ENCODE measurements around the gene SNAP25.

The SNAP25 gene

DNA sequence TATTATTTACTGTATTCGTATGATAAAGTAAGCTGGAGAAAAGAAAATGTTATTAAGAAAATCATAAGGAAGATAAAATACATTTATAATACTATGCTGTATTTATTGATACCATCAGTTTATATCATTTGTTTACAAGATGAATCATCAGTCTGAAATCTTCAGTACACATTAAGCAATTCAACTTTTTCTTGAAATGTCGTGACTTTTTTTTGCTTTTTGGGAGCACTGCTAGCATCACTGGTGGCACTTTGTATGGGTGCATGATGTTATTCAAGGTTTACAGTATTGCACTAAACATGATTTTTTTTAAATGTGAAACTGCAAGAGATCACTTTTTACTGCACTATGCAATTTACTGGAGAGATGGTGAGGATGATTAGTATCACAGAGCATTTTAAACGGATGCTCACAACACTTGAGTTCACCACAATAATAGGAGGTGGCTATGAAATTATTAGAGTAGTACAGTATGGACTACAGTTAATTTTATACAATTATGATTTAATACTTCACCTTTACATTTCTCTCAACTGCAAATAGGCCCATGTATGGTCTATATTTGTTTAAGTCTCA lies 85.9 kb downstream of the SNAP25 start:
- DNase-seq (ENCODE audit: low read depth), result no peak

GRCh38 chr20:10306440-10307358 lies 88.1 kb downstream of the SNAP25 start:
- DNase-seq (ENCODE audit: low read depth), result no peak

DNA sequence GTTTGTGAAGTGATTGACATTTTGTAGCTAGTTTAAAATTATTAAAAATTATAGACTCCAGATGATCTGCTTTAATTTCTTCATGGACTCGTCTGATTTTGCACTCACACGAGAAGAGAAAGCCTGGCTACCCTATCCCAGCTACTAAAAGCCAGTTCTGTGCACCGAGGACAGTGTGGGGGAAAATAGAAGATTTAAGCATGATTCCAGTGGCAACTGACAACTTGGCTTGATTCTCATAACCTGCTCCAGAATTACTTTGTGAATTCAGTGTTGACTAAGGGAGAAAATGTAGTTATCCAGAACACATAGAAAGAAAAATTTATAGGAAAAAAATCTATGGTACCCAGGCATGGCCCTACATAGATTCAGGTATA lies 88.7 kb downstream of the SNAP25 start:
- DNase-seq (ENCODE audit: low read depth), result no peak

- DNase-seq (ENCODE audit: low read depth), result no peak
Measured at GRCh38 chr20:10308652-10309051, 90.0 kb downstream of the SNAP25 start.

DNA sequence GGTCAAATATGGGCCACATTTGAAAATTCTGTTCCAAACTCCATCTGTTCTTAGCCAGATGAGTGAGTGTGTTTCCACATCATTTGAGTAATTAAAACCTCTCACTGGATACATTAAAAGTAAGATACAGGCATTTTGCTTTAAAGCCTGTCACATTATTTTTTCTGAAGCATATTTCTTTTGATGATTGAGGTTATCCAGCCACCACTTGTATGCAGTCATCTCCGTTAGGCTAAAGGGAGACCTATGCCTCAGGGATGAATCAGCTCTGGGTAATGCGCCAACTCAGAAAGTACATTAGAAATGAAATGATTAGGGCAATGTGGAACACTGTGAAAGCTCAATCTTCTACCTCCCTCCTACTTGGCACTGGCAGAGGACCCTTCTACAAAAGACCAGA lies 90.7 kb downstream of the SNAP25 start:
- DNase-seq (ENCODE audit: low read depth), result no peak

GRCh38 chr20:10312111-10312510 lies 93.5 kb downstream of the SNAP25 start:
- no peak for DNase-seq (ENCODE audit: low read depth)

DNA sequence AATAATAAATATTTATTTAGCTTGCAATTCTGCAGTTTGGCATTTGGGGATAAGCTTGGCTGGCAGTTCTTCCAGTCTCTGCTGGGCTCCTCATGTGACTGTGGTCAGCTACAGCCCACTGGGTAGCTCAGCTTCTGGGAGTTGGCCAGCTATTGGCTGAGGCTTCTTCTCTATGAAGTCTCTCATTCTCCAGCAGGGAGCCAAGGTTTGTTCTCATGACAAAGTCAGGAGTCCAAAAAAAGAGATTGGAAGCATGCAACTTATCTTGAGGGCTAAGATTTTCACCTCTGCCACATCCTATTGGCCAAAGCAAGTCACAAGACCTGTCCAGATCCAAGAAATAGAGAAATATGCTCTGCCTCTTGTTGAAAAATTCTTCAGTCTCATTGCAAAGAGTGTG lies 94.6 kb downstream of the SNAP25 start:
- no peak for DNase-seq (ENCODE audit: low read depth)

DNA sequence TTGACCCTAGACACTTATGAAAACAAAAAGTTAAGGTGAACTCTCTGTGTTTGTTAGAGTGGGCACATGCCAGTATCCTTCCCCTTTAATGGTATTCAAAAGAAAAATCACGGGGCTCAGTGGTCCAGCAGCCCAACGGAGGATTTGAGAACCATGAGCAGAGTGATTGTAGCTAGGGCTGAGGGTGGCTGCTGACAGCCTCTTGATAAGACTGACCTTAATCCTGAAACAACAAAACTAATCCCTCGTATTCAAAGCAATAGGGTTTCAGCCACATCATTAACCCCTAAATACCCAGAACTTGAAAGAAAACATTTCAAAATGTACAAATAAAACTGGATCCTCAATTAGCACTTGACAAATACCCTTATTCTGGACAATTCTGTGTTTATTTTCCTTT lies 95.1 kb downstream of the SNAP25 start:
- DNase-seq (ENCODE audit: low read depth), result no peak

GRCh38 chr20:10314198-10314597 lies 95.6 kb downstream of the SNAP25 start:
- no peak for DNase-seq (ENCODE audit: low read depth)

GRCh38 chr20:10315138-10315537 lies 96.5 kb downstream of the SNAP25 start:
- no peak for DNase-seq (ENCODE audit: low read depth)

- DNase-seq (ENCODE audit: low read depth), result no peak
Measured at GRCh38 chr20:10316582-10316981, 98.0 kb downstream of the SNAP25 start.

DNA sequence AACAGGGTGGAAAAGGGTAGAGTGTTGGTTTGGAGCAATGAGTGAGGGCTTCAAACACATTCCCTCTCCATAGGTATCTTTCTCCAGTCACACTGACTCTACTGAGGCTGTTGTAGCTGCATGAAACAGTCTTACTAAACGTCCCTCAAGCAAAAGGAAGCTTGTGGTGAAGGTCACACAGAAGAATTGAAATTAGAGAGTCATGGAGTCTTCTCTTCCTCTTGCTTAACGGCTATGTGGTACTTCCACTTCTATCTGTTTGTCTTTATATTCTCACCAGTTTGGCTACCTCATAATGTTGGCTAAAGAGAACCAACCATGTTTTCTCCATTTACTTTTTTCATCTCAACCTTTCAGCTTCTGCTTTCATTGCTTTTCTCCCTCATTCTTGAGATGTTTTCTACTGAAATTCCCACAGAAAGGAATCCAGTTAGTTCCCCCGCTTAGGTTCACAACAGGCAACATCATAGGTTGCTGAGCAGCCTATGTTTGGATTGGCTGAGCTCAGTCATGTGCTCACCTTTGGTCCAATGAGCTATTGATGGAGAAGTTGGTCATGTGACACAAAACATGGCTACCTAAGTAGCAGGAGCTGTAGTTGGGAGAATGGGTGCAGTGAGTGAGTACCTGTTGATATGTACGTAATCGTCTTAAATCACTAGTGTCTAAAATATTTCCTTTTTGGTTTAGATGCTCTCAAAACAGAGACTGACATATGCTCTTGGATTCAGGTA lies 99.8 kb downstream of the SNAP25 start:
- DNase-seq (ENCODE audit: low read depth), result no peak

- no peak for DNase-seq (ENCODE audit: low read depth)
Measured at GRCh38 chr20:10319855-10320254, 101.2 kb downstream of the SNAP25 start.

DNA sequence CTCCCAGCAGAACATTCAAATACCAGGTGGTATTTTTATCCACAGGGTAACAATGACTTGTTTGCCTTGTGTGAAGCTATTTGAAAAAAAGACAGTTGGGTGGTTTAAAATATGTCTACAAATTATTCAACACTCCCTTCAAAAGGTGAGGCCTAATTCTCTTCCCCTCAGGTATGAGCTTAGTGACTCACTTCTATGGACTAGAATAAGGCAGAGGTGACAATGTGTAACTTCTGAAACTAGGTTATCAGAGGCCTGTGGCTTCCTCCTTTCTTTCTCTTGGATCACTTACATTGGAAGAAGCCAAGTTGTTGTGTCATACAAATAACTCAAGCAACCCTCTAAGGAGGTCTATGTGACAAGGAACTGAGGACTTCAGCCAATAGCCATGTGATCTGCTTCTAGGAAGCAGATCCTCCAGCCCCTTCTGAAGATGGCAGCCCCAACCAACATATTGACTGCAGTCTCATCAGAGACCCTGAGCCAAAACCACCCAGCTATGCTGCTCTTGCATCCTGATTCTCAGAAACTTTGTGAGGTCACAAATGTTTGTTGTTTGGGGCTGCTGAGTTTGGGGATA lies 102.6 kb downstream of the SNAP25 start:
- DNase-seq (ENCODE audit: low read depth), result no peak

- no peak for DNase-seq (ENCODE audit: low read depth)
Measured at GRCh38 chr20:10322073-10323012, 103.7 kb downstream of the SNAP25 start.

GRCh38 chr20:10323729-10324128 lies 105.1 kb downstream of the SNAP25 start:
- no peak for DNase-seq (ENCODE audit: low read depth)

GRCh38 chr20:10324198-10324847 lies 105.7 kb downstream of the SNAP25 start:
- DNase-seq (ENCODE audit: low read depth), result no peak

- no peak for DNase-seq (ENCODE audit: low read depth)
Measured at GRCh38 chr20:10328897-10329255, 110.2 kb downstream of the SNAP25 start.

- no peak for DNase-seq (ENCODE audit: low read depth)
Measured at GRCh38 chr20:10329387-10330005, 110.9 kb downstream of the SNAP25 start.

- no peak for DNase-seq (ENCODE audit: low read depth)
Measured at GRCh38 chr20:10330071-10330470, 111.4 kb downstream of the SNAP25 start.

All from stimulated activated CD8-positive, alpha-beta memory T cell treated with anti-CD3 and anti-CD28 coated beads, Interleukin-15, amount 100 ng/mL, for 1 hour (primary cell).